ENCODE results near the gene EGR1.

The EGR1 gene

GRCh38 chr5:138465261-138466124, at the start of gene EGR1:
EGR1 (plus strand) TSS chr5:138465479; CDS start chr5:138465762, 283 bp downstream.
- peak within 1 kb of the TSS; percentile 70 for H3K4me3 ChIP-seq (ENCODE audit: low read depth, low read length)
- DNase-seq (ENCODE audit: low read depth) = peak; percentile 71
- peak; percentile 7 for TF ChIP-seq CTCF (IDR thresholded peaks at IDR 0.05; ENCODE audit: low read depth, low read length, missing control alignments)

GRCh38 chr5:138418444-138418843, 46.8 kb upstream of the EGR1 start:
- no peak for TF ChIP-seq CTCF (IDR thresholded peaks at IDR 0.05; ENCODE audit: low read depth, low read length, missing control alignments)
- no peak for DNase-seq (ENCODE audit: low read depth)
- H3K4me3 ChIP-seq (ENCODE audit: low read depth, low read length) = no peak overlapping the region

- no peak for DNase-seq (ENCODE audit: low read depth)
- no peak overlapping the region for H3K4me3 ChIP-seq (ENCODE audit: low read depth, low read length)
- no peak for TF ChIP-seq CTCF (IDR thresholded peaks at IDR 0.05; ENCODE audit: low read depth, low read length, missing control alignments)
These were observed 40.2 kb upstream of the EGR1 start for GRCh38 chr5:138425079-138425478.

- no peak for TF ChIP-seq CTCF (IDR thresholded peaks at IDR 0.05; ENCODE audit: low read depth, low read length, missing control alignments)
- no peak for DNase-seq (ENCODE audit: low read depth)
- no peak overlapping the region for H3K4me3 ChIP-seq (ENCODE audit: low read depth, low read length)
These were observed 29.3 kb upstream of the EGR1 start for GRCh38 chr5:138435943-138436342.

GRCh38 chr5:138438003-138438723, 27.1 kb upstream of the EGR1 start:
- no peak for DNase-seq (ENCODE audit: low read depth)
- 0 out of 2 replicates have a peak overlapping the region, but pooled peaks have one; percentile 32 for H3K4me3 ChIP-seq (ENCODE audit: low read depth, low read length)
- TF ChIP-seq CTCF (IDR thresholded peaks at IDR 0.05; ENCODE audit: low read depth, low read length, missing control alignments) = no peak

- no peak for TF ChIP-seq CTCF (IDR thresholded peaks at IDR 0.05; ENCODE audit: low read depth, low read length, missing control alignments)
- H3K4me3 ChIP-seq (ENCODE audit: low read depth, low read length) = peak within 1 kb of the TSS; percentile 32
- DNase-seq (ENCODE audit: low read depth) = peak; percentile 7
These were observed 26.4 kb upstream of the EGR1 start, which contains the start of gene REEP2 for GRCh38 chr5:138438724-138439476. REEP2 (plus strand) TSS chr5:138439057; CDS start chr5:138439209, 152 bp downstream.
